ENCODE results near the gene GRAMD4. TPM values are rescaled to one million over a fixed set of nuclear protein-coding genes. Genes with fewer than 3 reads are reported as not detected.
A peak's percentile ranks its signal among the peaks of the same experiment; 100 is the strongest.

Gene GRAMD4
- total RNA-seq, 1 donor from 2014 or later: 71.4 TPM

- Histone ChIP-seq H3K9me3 (peaks cover 11% of the 10 kb centered on the region), H3K4me3 (no peak overlapping the region), H3K27me3 (no peaks in the 10 kb centered on the region), H3K4me1 (peaks cover 41% of the 10 kb centered on the region), H3K27ac (peak overlapping the region; percentile 63), H3K36me3 (no peaks in the 10 kb centered on the region)
- no peak for TF ChIP-seq CTCF (IDR thresholded peaks at IDR 0.05)
- ATAC-seq: peak; percentile 15
- intact Hi-C loops (cut with DNase I): no loop called here
- peak; percentile 75 for DNase-seq
Measured at GRCh38 chr22:46574993-46575910, 44.9 kb upstream of the GRAMD4 start.

- peak overlapping the region; percentile 63 for H3K27ac ChIP-seq
- peak; percentile 48 for ATAC-seq
- H3K36me3 ChIP-seq: no peaks in the 10 kb centered on the region
- peaks cover 48% of the 10 kb centered on the region for H3K4me1 ChIP-seq
- H3K4me3 ChIP-seq: peak overlapping the region; percentile 59
- peaks cover 10% of the 10 kb centered on the region for H3K9me3 ChIP-seq
- no peaks in the 10 kb centered on the region for H3K27me3 ChIP-seq
- no peak for TF ChIP-seq CTCF (IDR thresholded peaks at IDR 0.05)
- intact Hi-C loops (cut with DNase I): no loop called here
- peak; percentile 80 for DNase-seq
Measured at GRCh38 chr22:46575911-46576555, 44.2 kb upstream of the GRAMD4 start.

DNA sequence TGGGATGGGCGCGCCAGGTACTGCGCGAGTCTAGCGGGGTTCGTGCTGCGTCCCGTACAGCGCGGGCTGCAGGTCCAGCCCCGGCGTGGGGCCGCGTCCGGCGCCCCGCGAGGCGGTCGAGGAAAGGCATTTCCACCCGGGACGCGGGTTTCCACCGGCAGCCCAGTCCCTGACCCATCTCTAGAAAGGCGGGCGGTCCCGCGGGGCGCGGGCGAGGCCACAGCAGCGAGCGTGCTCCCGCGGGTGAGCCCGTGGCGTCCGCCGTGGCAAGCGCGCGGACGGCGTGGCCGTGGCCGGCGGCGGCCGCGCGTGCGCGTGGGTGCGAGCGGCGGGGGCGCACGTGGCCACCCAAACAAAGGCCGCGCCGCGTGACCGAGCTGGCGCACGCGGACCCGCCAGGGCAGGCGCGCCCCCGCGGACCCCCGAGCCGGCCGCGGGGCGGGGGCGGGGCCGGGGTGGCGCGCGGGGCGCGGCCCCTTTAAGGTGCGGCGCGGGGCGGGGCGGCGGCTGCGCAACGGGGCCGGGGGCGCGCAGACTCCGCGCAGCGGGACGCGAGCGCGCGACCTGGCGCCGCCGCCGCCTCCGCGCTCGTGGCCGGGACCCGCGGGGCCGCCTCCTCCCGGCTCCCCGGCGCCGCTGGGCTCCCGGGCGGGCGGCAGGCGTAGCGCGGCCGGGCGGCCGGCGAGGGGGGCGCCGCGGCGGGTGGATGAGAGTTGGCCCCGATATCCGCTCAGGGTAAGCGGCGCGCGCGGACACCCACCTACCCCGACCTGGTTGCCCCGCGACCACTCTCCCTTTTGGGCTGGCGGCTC is 43.4 kb upstream of the GRAMD4 start:
- ATAC-seq: peak; percentile 49
- Histone ChIP-seq H3K4me1 (peaks cover 55% of the 10 kb centered on the region), H3K9me3 (peaks cover 3% of the 10 kb centered on the region), H3K36me3 (no peaks in the 10 kb centered on the region), H3K27ac (peak overlapping the region; percentile 63), H3K4me3 (peak overlapping the region; percentile 66), H3K27me3 (no peaks in the 10 kb centered on the region)
- no peak for TF ChIP-seq CTCF (IDR thresholded peaks at IDR 0.05)
- peak; percentile 81 for DNase-seq
- intact Hi-C loops (cut with DNase I): no loop called here

DNA sequence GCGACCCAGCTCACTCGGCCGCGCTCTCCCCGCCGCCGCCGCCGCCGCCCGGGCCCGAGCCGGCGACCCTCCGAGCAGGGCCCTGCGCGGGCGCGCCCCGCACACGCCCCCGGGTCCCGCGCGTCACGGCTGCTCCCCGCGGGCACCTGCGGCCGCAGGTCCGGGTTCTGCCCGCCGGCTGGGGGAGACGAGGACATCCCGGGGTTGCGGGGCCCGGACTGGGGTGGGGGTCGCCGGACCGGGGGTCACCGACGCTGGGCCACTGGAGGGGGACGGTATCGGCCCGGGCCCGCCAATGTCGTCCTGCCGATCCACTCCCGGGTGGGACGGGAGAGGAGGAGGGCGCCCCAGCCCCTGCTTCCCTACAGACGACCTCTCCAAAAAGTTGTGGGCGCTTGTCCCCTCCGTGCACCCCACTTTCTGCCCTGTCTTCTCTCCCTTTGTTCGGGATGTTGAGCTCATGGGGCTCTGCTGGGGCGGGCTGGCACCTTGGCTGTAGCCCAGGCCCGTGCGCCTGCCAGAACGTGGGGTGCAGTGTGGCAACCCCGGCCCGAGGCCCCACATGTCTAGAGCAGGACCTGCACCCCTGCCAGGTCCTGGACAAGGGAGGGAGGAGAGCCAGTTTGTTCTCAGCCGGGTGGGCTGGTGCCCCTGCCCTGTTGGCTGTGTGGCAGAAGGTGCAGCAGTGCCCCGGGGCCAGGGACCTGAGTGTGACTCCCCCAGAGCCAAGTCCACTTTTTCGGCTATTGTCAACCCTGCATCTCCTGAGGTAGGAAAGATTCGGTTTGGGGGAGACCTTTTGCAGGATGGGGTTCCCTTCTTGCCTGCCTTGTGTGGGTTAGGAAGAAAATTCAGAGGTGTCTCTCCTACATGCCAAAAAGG is 42.6 kb upstream of the GRAMD4 start:
- Histone ChIP-seq H3K9me3 (no peaks in the 10 kb centered on the region), H3K4me1 (peaks cover 64% of the 10 kb centered on the region), H3K36me3 (no peaks in the 10 kb centered on the region), H3K27me3 (no peaks in the 10 kb centered on the region), H3K27ac (peak overlapping the region; percentile 70), H3K4me3 (peak overlapping the region; percentile 66)
- no peak for TF ChIP-seq CTCF (IDR thresholded peaks at IDR 0.05)
- DNase-seq: peak; percentile 76
- ATAC-seq: no peak
- intact Hi-C loops (cut with DNase I): no loop called here

Measured in upper lobe of right lung (tissue), 1 donor.